ENCODE measurements around the gene GSAP. TPM values are rescaled to one million over a fixed set of nuclear protein-coding genes. Genes with fewer than 3 reads are reported as not detected.

Gene GSAP
- total RNA-seq, 1 experiment from 2014 or later: 6.5 TPM

DNA sequence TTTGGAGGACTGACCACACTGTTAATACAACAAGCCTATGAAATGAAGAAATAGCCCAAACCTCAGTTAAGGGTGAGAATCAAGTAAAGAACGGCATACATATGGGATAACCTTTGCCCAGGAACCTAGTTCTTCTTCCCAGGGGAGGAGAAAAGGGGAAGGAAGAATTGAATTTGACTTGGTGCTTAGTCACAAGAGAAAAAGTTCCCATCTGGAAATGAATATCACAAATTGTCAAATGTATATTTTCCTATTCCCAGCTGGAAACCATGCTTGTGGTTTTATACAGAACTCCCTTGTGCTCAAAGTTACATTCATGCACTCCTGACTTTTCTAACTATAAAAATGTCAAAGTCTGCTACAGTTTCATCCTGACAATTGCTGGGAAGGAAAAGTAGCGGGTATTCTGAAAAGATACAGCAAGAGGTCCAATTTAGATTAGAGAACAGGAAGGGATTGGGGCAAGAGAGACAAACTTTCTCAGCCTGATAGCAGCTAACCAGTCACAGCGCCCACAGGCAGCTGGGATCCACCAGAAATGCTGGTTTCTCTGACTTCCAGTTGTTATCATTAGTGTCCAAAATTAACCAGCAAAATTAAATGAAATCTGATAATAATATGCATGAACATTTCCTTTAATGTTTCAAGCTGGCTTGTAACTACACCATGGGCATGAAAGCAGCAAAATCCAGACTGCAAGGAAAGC is 18.6 kb upstream of the GSAP start:
- intact Hi-C loops (cut with micrococcal nuclease): no loop called here
- H3K9ac ChIP-seq (ENCODE audit: low read length): no peak overlapping the region

DNA sequence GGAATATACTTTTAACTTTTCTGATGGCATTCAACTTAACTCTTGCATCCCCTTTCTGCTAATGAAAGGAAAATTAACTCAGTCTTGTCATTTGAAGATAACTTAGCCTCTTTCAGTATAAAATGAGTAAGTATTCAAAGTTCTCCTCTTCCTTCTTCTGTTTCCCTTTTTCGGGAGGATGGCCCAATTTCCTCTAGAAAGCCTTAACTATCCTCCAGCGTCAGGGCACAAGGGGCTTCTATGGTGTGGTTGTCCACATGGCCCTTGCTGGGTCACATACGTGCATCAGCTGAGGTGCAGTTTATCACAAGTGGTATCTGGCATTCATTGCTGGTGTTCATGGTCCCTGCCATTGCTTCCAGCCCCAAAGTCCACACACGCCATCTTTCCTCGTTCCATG is 17.8 kb upstream of the GSAP start:
- intact Hi-C loops (cut with micrococcal nuclease): no loop called here
- H3K4me3 ChIP-seq (ENCODE audit: low read length): no peak overlapping the region
- no peak overlapping the region for H3K27ac ChIP-seq (ENCODE audit: low read length)
- no peaks in the 10 kb centered on the region for H3K9me3 ChIP-seq (ENCODE audit: low read length)
- ATAC-seq (no peak), DNase-seq (no peak)
- no peaks in the 10 kb centered on the region for H3F3A ChIP-seq (ENCODE audit: low read length, unreplicated experiment)
- TF ChIP-seq EZH2 (IDR thresholded peaks at IDR 0.05; ENCODE audit: low read length, unreplicated experiment) (no peak), EZH2phosphoT487 (IDR thresholded peaks at IDR 0.05; ENCODE audit: borderline replicate concordance, low read length) (no peak), CTCF (conservative IDR thresholded peaks at IDR 0.05; ENCODE audit: low read depth, low read length) (no peak)
- H3K4me1 ChIP-seq (ENCODE audit: insufficient read depth, low read length): peaks cover under 1% of the 10 kb centered on the region; the same call in 1 of the 2 replicates
- H4K20me1 ChIP-seq (ENCODE audit: low read length): no peaks in the 10 kb centered on the region
- no peak overlapping the region for H2AFZ ChIP-seq (ENCODE audit: low read length)
- no peak overlapping the region for H3K9ac ChIP-seq (ENCODE audit: low read length)
- no peaks in the 10 kb centered on the region for H3K79me2 ChIP-seq (ENCODE audit: low read length)
- H3K36me3 ChIP-seq (ENCODE audit: low read depth, low read length): no peaks in the 10 kb centered on the region
- ChIA-PET CTCF (no interaction called here), POLR2A (ENCODE audit: unreplicated experiment) (no interaction called here)
- H3K9me2 ChIP-seq (replicated peaks; ENCODE audit: low read length): no peaks in the 10 kb centered on the region
- H3K4me2 ChIP-seq (ENCODE audit: low read length): no peak overlapping the region
- no peaks in the 10 kb centered on the region for H3K27me3 ChIP-seq (ENCODE audit: low read length)
- BruUV-seq (replicated peaks): no TSS peak

More for the DNA sequence above, 18.6 kb upstream of the GSAP start:
- DNase-seq: no peak
- no TSS peak for BruUV-seq (replicated peaks)
- no peak overlapping the region for H3K4me3 ChIP-seq (ENCODE audit: low read length)
- H4K20me1 ChIP-seq (ENCODE audit: low read length): no peaks in the 10 kb centered on the region
- peaks cover 4% of the 10 kb centered on the region; the same call in 1 of the 2 replicates for H3K4me1 ChIP-seq (ENCODE audit: insufficient read depth, low read length)
- POLR2A ChIA-PET (ENCODE audit: unreplicated experiment): interaction anchor here (0.6 kb wide), 1 partner anchor 9 kb away, joined by 5 read pairs; no protein-coding TSS in a partner anchor
- H3K27me3 ChIP-seq (ENCODE audit: low read length): no peaks in the 10 kb centered on the region
- H3K79me2 ChIP-seq (ENCODE audit: low read length): no peaks in the 10 kb centered on the region
- CTCF ChIA-PET: no interaction called here
- H3K36me3 ChIP-seq (ENCODE audit: low read depth, low read length): no peaks in the 10 kb centered on the region
- no peaks in the 10 kb centered on the region for H3K9me2 ChIP-seq (replicated peaks; ENCODE audit: low read length)
- TF ChIP-seq EZH2 (IDR thresholded peaks at IDR 0.05; ENCODE audit: low read length, unreplicated experiment) (no peak), CTCF (conservative IDR thresholded peaks at IDR 0.05; ENCODE audit: low read depth, low read length) (no peak), EZH2phosphoT487 (IDR thresholded peaks at IDR 0.05; ENCODE audit: borderline replicate concordance, low read length) (no peak)
- H2AFZ ChIP-seq (ENCODE audit: low read length): no peak overlapping the region
- H3K9me3 ChIP-seq (ENCODE audit: low read length): no peaks in the 10 kb centered on the region
- H3K27ac ChIP-seq (ENCODE audit: low read length): no peak overlapping the region
- no peak for ATAC-seq
- H3F3A ChIP-seq (ENCODE audit: low read length, unreplicated experiment): no peaks in the 10 kb centered on the region
- H3K4me2 ChIP-seq (ENCODE audit: low read length): no peak overlapping the region

DNA sequence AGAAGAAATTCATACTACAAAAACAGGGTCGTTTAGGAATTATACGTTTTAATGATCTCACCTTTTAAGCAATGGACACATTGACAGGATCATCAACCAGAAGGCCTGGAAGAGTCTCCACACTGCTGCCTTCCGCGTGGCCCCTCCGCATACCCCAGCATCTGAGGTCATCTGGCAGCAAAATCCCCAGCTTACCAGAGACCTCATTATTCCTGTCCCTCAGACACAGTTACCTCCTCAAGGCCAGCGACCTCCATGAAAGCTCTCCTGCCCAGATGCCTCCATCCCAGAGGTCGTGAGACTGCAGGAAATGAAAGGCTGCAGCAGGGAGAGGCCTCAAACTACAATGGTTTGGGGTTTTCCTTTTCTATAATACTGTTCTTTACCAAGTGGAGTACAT is 14.8 kb upstream of the GSAP start:
- Histone ChIP-seq H3K36me3 (ENCODE audit: low read depth, low read length) (no peaks in the 10 kb centered on the region), H4K20me1 (ENCODE audit: low read length) (no peaks in the 10 kb centered on the region), H3K4me1 (ENCODE audit: insufficient read depth, low read length) (peaks cover 31% of the 10 kb centered on the region), H3K9ac (ENCODE audit: low read length) (no peak overlapping the region), H3K4me2 (ENCODE audit: low read length) (no peak overlapping the region), H3F3A (ENCODE audit: low read length, unreplicated experiment) (peaks cover 4% of the 10 kb centered on the region), H3K27me3 (ENCODE audit: low read length) (no peaks in the 10 kb centered on the region), H2AFZ (ENCODE audit: low read length) (no peak overlapping the region), H3K27ac (ENCODE audit: low read length) (no peak overlapping the region), H3K79me2 (ENCODE audit: low read length) (no peaks in the 10 kb centered on the region), H3K4me3 (ENCODE audit: low read length) (no peak overlapping the region), H3K9me2 (replicated peaks; ENCODE audit: low read length) (no peaks in the 10 kb centered on the region), H3K9me3 (ENCODE audit: low read length) (no peaks in the 10 kb centered on the region)
- DNase-seq (no peak), ATAC-seq (no peak)
- ChIA-PET POLR2A (ENCODE audit: unreplicated experiment) (no interaction called here), CTCF (no interaction called here)
- BruUV-seq (replicated peaks): no TSS peak
- TF ChIP-seq EZH2 (IDR thresholded peaks at IDR 0.05; ENCODE audit: low read length, unreplicated experiment) (no peak), CTCF (conservative IDR thresholded peaks at IDR 0.05; ENCODE audit: low read depth, low read length) (no peak), EZH2phosphoT487 (IDR thresholded peaks at IDR 0.05; ENCODE audit: borderline replicate concordance, low read length) (no peak)
- intact Hi-C loops (cut with micrococcal nuclease): no loop called here
